Measurements from ENCODE around the gene CTAGE4.
"Not testable (repeated sequence)": the region's sequence is repeated elsewhere in the genome, so short reads cannot be mapped to it uniquely, and the experiment has no call there.

The CTAGE4 gene

GRCh38 chr7:144183166-144183565, at the start of gene CTAGE4:
Gene CTAGE4 (plus strand): TSS chr7:144183466. CDS start chr7:144183504, 38 bp downstream.
- not testable (repeated sequence) for DNase-seq

- DNase-seq: no peak
These were observed 49.1 kb upstream of the CTAGE4 start for GRCh38 chr7:144134116-144134515.

- DNase-seq: no peak
These were observed 45.8 kb upstream of the CTAGE4 start for GRCh38 chr7:144137501-144137900.

- no peak for DNase-seq
These were observed 41.1 kb upstream of the CTAGE4 start for GRCh38 chr7:144142187-144142586.

- DNase-seq: no peak
These were observed 38.8 kb upstream of the CTAGE4 start for GRCh38 chr7:144144426-144144825.

GRCh38 chr7:144148224-144148827, 34.9 kb upstream of the CTAGE4 start:
- DNase-seq: no peak

- no peak for DNase-seq
These were observed 24.4 kb upstream of the CTAGE4 start for GRCh38 chr7:144158861-144159260.

- no peak for DNase-seq
These were observed 18.5 kb upstream of the CTAGE4 start for GRCh38 chr7:144164784-144165183.

- not testable (repeated sequence) for DNase-seq
These were observed 11.5 kb upstream of the CTAGE4 start for GRCh38 chr7:144171594-144172350.

- DNase-seq: no peak
These were observed 8.7 kb upstream of the CTAGE4 start for GRCh38 chr7:144174613-144175012.

- not testable (repeated sequence) for DNase-seq
These were observed 4.7 kb upstream of the CTAGE4 start for GRCh38 chr7:144178380-144179164.

GRCh38 chr7:144179165-144179479, 4.1 kb upstream of the CTAGE4 start:
- DNase-seq: not testable (repeated sequence)

- DNase-seq: not testable (repeated sequence)
These were observed 4.6 kb downstream of the CTAGE4 start for GRCh38 chr7:144187848-144188247.

- not testable (repeated sequence) for DNase-seq
These were observed 5.4 kb downstream of the CTAGE4 start for GRCh38 chr7:144188578-144189171.

- DNase-seq: not testable (repeated sequence)
These were observed 10.5 kb downstream of the CTAGE4 start for GRCh38 chr7:144193782-144194181.

GRCh38 chr7:144194453-144194852, 11.2 kb downstream of the CTAGE4 start:
- DNase-seq: not testable (repeated sequence)

GRCh38 chr7:144195212-144195872, 12.1 kb downstream of the CTAGE4 start, which contains the start of gene ARHGEF35:
Gene ARHGEF35 (minus strand): TSS chr7:144195833. CDS start chr7:144188383, 7,450 bp downstream.
- not testable (repeated sequence) for DNase-seq

- not testable (repeated sequence) for DNase-seq
These were observed 15.7 kb downstream of the CTAGE4 start for GRCh38 chr7:144198934-144199333.

- DNase-seq: not testable (repeated sequence)
These were observed 18.7 kb downstream of the CTAGE4 start for GRCh38 chr7:144201978-144202377.

- not testable (repeated sequence) for DNase-seq
These were observed 19.8 kb downstream of the CTAGE4 start for GRCh38 chr7:144203086-144203485.

- DNase-seq: not testable (repeated sequence)
These were observed 22.0 kb downstream of the CTAGE4 start for GRCh38 chr7:144205306-144205705.

GRCh38 chr7:144217200-144217599, 33.9 kb downstream of the CTAGE4 start:
- not testable (repeated sequence) for DNase-seq
